GM21515 (cell line): ENCODE data around the gene ADAMTS16.

Experiments
- ATAC-seq: cut with Tn5 transposase; IDR thresholded peaks from one replicate; pipeline ENCODE4 v1.9.1; 2021; ENCODE audit not compliant: unreplicated experiment

Gene ADAMTS16

DNA sequence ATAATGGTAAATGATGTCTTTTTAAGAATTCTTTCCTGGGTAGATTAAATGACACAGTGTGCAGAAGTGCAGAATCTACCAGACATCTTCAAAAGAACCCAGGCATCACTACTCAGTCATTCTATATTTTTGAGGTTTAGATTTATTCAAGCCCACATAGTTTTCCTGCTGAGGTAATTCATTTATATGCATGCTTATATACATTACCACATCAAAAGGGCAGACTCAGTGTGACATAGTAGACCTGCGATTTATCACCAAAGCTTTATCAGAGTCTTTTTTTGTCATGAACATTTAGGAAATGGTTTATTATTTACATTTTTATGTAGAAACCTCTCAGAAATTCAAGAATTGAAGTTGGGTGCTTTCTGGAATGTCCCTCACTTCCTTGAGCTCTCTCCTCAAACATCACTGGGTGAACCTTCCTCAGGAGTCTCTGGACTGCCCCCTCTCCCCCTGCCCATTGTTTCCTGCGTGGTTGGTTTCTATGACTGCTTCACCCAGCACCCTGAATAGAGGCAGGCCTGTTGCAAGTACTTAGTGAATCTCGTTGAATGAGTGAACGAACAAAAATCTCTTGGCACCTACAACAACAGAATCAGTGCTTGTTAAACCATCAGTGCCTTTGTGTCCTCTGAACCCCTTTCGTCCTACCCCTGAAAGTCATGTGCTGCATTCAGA, 42.5 kb downstream of the ADAMTS16 start:
- ATAC-seq, result no peak

DNA sequence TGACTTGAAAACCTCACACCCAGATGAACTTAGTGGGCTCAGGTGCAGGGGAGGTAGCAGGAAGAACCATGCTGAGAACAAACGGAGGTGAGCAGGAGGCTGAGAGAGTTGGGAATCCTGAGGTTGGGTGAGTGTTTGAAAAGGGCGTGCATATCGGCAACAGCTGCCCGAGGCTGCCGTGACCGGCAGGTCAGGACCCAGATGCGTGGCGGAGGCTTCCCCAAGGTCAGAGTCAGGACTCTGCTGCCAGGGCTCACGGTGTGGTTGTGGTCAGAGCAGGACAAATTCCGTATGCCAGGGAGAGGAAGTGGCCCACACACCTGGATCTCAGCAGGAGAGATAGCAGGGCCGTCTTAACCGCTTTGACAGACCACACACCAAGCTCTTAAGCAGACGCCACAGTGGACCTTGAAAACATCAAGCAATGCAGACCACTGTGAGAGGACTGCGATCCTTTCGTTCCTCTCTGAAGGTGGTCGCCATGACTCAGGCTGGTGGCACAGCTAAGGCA, 43.1 kb downstream of the ADAMTS16 start:
- ATAC-seq, result no peak

GRCh38 chr5:5183933-5184332, 43.8 kb downstream of the ADAMTS16 start:
- ATAC-seq, result no peak

GRCh38 chr5:5188376-5189050, 48.4 kb downstream of the ADAMTS16 start:
- no peak for ATAC-seq

GRCh38 chr5:5189051-5189430, 48.9 kb downstream of the ADAMTS16 start:
- no peak for ATAC-seq

- ATAC-seq, result no peak
These were observed 51.8 kb downstream of the ADAMTS16 start for GRCh38 chr5:5191906-5192305.

- ATAC-seq, result no peak
These were observed 52.6 kb downstream of the ADAMTS16 start for GRCh38 chr5:5192681-5193080.

- ATAC-seq, result no peak
These were observed 55.2 kb downstream of the ADAMTS16 start for GRCh38 chr5:5195128-5195918.

DNA sequence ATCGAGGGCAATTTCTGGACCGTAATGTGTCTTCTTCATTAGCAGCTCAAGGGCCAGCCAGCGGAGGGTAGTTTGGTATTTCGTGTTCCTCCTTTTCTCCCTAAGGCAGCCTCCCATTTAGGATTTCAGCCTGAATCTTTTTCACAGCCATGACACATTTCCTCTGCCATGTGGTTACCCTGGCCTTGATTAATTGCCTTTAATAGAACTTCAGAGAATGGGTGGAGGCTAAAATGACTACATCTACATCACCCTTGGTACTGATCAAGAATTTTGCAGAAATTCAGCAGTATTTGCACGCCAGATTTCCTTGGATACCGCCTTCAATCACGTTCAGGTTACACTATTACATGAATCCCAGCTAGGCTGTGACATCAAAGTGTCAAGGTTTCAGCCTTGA, 58.0 kb downstream of the ADAMTS16 start:
- no peak for ATAC-seq

DNA sequence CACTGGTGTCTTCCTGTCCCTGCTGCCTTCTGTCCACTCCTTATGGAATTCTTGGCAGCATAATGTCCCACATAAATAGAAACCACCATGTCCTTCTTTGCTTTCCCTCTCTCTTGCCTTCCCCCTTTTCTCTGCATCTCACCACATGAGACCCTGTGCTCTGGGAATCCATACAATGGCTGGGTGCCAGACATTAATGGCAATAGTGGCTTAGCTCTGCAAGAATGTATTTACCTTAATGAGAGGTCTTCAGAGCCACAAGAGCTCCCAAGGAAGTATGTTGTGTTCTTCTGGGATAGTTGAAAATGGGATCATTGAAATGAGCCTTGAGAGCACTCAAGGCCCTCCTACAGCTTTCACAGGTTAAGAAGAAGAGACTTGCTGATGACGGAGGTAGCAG, 58.7 kb downstream of the ADAMTS16 start:
- no peak for ATAC-seq

- ATAC-seq, result no peak
These were observed 59.4 kb downstream of the ADAMTS16 start for GRCh38 chr5:5199495-5199894.

DNA sequence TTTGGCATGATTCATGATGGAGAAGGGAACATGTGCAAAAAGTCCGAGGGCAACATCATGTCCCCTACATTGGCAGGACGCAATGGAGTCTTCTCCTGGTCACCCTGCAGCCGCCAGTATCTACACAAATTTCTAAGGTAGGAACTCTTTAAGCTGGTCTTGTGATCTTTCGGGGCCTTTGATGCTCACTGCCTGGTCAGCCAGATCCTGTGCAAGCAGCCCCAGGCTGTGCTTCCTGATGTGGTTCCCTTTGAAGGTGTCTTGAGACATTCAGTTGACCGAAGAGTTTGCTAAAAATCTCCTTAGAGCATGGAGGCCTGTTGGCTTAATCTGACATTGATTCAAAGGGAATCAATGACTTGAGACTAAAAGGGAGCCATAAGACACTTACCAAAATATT, 60.0 kb downstream of the ADAMTS16 start:
- no peak for ATAC-seq

GRCh38 chr5:5202321-5202720, 62.2 kb downstream of the ADAMTS16 start:
- ATAC-seq, result no peak

DNA sequence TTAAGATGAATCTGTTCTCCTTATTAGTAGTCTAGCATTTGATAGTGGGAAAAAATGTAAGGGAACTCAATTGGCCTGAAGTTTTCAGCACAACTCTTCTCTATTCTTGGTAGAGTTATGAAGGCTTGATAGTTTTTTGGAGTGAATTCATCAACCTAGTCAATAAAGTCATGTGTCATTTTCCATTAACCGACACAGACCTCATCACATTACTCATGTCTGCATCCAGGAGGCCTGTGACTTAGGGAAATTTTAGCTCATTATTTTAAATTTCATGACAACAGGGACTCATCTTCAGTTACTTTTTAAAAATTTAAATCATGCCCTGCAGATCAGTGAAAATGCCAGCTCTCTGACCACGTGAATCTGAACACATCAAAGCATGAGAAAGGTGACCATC, 63.3 kb downstream of the ADAMTS16 start:
- no peak for ATAC-seq

- no peak for ATAC-seq
These were observed 67.7 kb downstream of the ADAMTS16 start for GRCh38 chr5:5207828-5208227.

GRCh38 chr5:5209089-5209488, 69.0 kb downstream of the ADAMTS16 start:
- no peak for ATAC-seq

- no peak for ATAC-seq
These were observed 69.6 kb downstream of the ADAMTS16 start for GRCh38 chr5:5209510-5210286.

DNA sequence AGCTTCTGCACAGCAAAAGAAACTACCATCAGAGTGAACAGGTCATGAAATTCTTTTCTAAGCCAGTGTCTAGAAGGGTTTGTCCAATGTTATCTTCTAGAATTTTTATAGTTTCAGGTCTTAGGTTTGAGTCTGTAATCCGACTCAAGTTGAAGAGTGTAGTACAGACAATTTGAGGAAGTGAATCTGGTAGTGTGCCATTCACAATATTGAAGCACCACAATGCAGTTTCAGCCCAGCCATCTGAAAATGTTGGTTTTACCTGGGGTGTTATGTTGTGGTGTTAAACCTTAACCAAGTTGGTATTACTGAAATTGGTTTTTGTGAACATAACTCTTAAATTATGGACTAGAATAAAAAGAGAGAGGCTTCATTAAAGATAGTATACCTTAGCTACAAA, 77.2 kb downstream of the ADAMTS16 start:
- ATAC-seq, result peak; percentile 82

DNA sequence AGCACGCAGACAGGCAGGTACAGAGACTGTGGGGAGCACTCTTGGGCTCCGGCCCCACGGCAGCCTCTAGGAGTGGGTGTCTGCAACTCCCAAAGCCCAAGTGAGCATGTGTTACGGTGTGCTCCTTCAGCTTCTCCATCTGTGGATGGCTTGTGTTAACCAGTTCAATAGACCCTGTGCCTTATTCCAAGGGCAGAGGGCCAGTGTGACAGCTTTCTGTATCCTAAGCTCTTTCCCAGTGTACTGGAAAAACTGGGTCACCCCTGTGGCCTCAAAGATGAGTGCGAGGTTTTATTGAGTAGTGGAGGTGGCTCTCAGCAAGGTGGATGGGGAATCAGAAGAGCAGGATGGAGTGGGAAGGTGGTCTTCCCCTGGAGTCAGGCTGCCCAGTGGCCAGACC, 78.3 kb downstream of the ADAMTS16 start:
- no peak for ATAC-seq

DNA sequence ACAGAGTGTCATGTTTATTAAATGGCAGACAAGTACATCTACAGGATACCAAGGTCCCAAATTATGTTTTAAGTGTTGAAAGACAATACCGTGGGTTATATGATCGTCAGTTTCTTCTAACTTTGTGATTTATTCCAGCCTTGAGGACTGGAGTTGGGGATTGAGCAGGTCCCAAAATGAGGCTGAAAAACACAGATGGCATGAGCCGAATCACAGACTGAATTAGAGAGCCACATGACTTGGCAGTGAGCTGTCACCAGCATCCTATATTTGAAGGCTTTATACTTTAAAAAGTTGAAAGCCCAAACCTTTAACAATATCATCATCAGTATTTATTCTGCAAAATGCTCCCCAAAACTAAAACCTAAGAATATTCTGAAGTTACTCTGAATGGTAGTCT, 79.4 kb downstream of the ADAMTS16 start:
- ATAC-seq, result no peak
